ENCODE data around the gene CEP72. TPM values are rescaled to one million over a fixed set of nuclear protein-coding genes. Genes with fewer than 3 reads are reported as not detected.

The CEP72 gene
- polyA plus RNA-seq, 1 donor (not counting 4 experiments of a cell fraction or from before 2014, with no cell fraction given): 4.5 TPM

GRCh38 chr5:573206-573605 is 38.9 kb upstream of the CEP72 start:
- no peak overlapping the region for H2AFZ ChIP-seq (ENCODE audit: control insufficient read depth, low read length)
- no peaks in the 10 kb centered on the region for H3K36me3 ChIP-seq (ENCODE audit: control insufficient read depth in 2 of 2, extremely low read depth in 1 of 2, insufficient read depth in 2 of 2, low read length in 2 of 2)
- TF ChIP-seq EZH2 (IDR thresholded peaks at IDR 0.05; ENCODE audit: low read length): no peak
- TF ChIP-seq CTCF (optimal IDR thresholded peaks at IDR 0.05 in 1 of 3, IDR thresholded peaks at IDR 0.05 in 1 of 3, conservative IDR thresholded peaks at IDR 0.05 in 1 of 3; ENCODE audit: extremely low read depth in 1 of 3, insufficient read depth in 2 of 3, low read length in 3 of 3): no peak
- DNase-seq (ENCODE audit: low read depth, low spot score) (no peak), FAIRE-seq (no peak)
- H3K27me3 ChIP-seq (ENCODE audit: control insufficient read depth, extremely low read depth, insufficient read depth, low read length): peaks cover 3% of the 10 kb centered on the region
- H4K20me1 ChIP-seq (ENCODE audit: control insufficient read depth, extremely low read depth, insufficient read depth, low read length): no peaks in the 10 kb centered on the region
- no peak overlapping the region for H3K4me2 ChIP-seq (ENCODE audit: control insufficient read depth, extremely low read depth, insufficient read depth, low read depth, low read length)
- H3K9me1 ChIP-seq (ENCODE audit: control insufficient read depth, extremely low read depth, insufficient read depth, low read length): no peaks in the 10 kb centered on the region
- dilution Hi-C loops (cut with MboI; ENCODE audit: extremely low pct_ligation_motif_present, low sequenced_read_pairs): no loop called here
- H3K27ac ChIP-seq (ENCODE audit: control insufficient read depth, insufficient read depth, low read length): no peak overlapping the region
- no peak overlapping the region for H3K4me3 ChIP-seq (ENCODE audit: control insufficient read depth in 2 of 3, extremely low read depth in 1 of 3, insufficient read depth in 2 of 3, low read depth in 1 of 3, low read length in 3 of 3)
- H3K9me3 ChIP-seq (ENCODE audit: control insufficient read depth, low read depth, low read length): peaks cover 1% of the 10 kb centered on the region
- no peaks in the 10 kb centered on the region for H3K4me1 ChIP-seq (ENCODE audit: control insufficient read depth, extremely low read depth, insufficient read depth, low read length)
- no peak overlapping the region for H3K9ac ChIP-seq (ENCODE audit: control insufficient read depth, extremely low read depth, insufficient read depth, low read length)
- H3K79me2 ChIP-seq (ENCODE audit: control insufficient read depth, insufficient read depth, low read length): no peaks in the 10 kb centered on the region

GRCh38 chr5:573976-574375 is 38.2 kb upstream of the CEP72 start:
- H3K79me2 ChIP-seq (ENCODE audit: control insufficient read depth, insufficient read depth, low read length): no peaks in the 10 kb centered on the region
- no peak for TF ChIP-seq EZH2 (IDR thresholded peaks at IDR 0.05; ENCODE audit: low read length)
- TF ChIP-seq CTCF (optimal IDR thresholded peaks at IDR 0.05 in 1 of 3, IDR thresholded peaks at IDR 0.05 in 1 of 3, conservative IDR thresholded peaks at IDR 0.05 in 1 of 3; ENCODE audit: extremely low read depth in 1 of 3, insufficient read depth in 2 of 3, low read length in 3 of 3): no peak
- FAIRE-seq (no peak), DNase-seq (ENCODE audit: low read depth, low spot score) (no peak)
- no peaks in the 10 kb centered on the region for H3K4me1 ChIP-seq (ENCODE audit: control insufficient read depth, extremely low read depth, insufficient read depth, low read length)
- H3K4me2 ChIP-seq (ENCODE audit: control insufficient read depth, extremely low read depth, insufficient read depth, low read depth, low read length): no peak overlapping the region
- H3K36me3 ChIP-seq (ENCODE audit: control insufficient read depth in 2 of 2, extremely low read depth in 1 of 2, insufficient read depth in 2 of 2, low read length in 2 of 2): no peaks in the 10 kb centered on the region
- H3K9me1 ChIP-seq (ENCODE audit: control insufficient read depth, extremely low read depth, insufficient read depth, low read length): no peaks in the 10 kb centered on the region
- no peaks in the 10 kb centered on the region for H4K20me1 ChIP-seq (ENCODE audit: control insufficient read depth, extremely low read depth, insufficient read depth, low read length)
- H3K27me3 ChIP-seq (ENCODE audit: control insufficient read depth, extremely low read depth, insufficient read depth, low read length): peaks cover 4% of the 10 kb centered on the region
- H3K27ac ChIP-seq (ENCODE audit: control insufficient read depth, insufficient read depth, low read length): no peak overlapping the region
- H3K9me3 ChIP-seq (ENCODE audit: control insufficient read depth, low read depth, low read length): peaks cover 1% of the 10 kb centered on the region
- dilution Hi-C loops (cut with MboI; ENCODE audit: extremely low pct_ligation_motif_present, low sequenced_read_pairs): no loop called here
- no peak overlapping the region for H2AFZ ChIP-seq (ENCODE audit: control insufficient read depth, low read length)
- H3K4me3 ChIP-seq (ENCODE audit: control insufficient read depth in 2 of 3, extremely low read depth in 1 of 3, insufficient read depth in 2 of 3, low read depth in 1 of 3, low read length in 3 of 3): no peak overlapping the region
- no peak overlapping the region for H3K9ac ChIP-seq (ENCODE audit: control insufficient read depth, extremely low read depth, insufficient read depth, low read length)

Data from keratinocyte (primary cell).